ENCODE measurements around the gene COL23A1. TPM values are rescaled to one million over a fixed set of nuclear protein-coding genes. Genes with fewer than 3 reads are reported as not detected.

The COL23A1 gene
- total RNA-seq, 4 donors from 2014 or later, result 0.44 to 0.65 (median 0.57) TPM; not detected in 1

GRCh38 chr5:178365501-178366440 is 224.4 kb downstream of the COL23A1 start:
- TF ChIP-seq CTCF (IDR thresholded peaks at IDR 0.05; ENCODE audit: low read depth), result no peak

GRCh38 chr5:178364326-178364675 is 225.9 kb downstream of the COL23A1 start:
- no peak for TF ChIP-seq CTCF (IDR thresholded peaks at IDR 0.05; ENCODE audit: low read depth)

- no peak for TF ChIP-seq CTCF (IDR thresholded peaks at IDR 0.05; ENCODE audit: low read depth)
Measured at GRCh38 chr5:178363501-178364325, 226.5 kb downstream of the COL23A1 start.

GRCh38 chr5:178361657-178362445 is 228.3 kb downstream of the COL23A1 start:
- TF ChIP-seq CTCF (IDR thresholded peaks at IDR 0.05; ENCODE audit: low read depth), result no peak

- TF ChIP-seq CTCF (IDR thresholded peaks at IDR 0.05; ENCODE audit: low read depth), result no peak
Measured at GRCh38 chr5:178360926-178361235, 229.3 kb downstream of the COL23A1 start.

- no peak for TF ChIP-seq CTCF (IDR thresholded peaks at IDR 0.05; ENCODE audit: low read depth)
Measured at GRCh38 chr5:178360222-178360925, 229.8 kb downstream of the COL23A1 start.
